ENCODE data around the gene MAP3K21.

The MAP3K21 gene

GRCh38 chr1:233389169-233389568, 61.6 kb downstream of the MAP3K21 start:
- no peak for DNase-seq (ENCODE audit: low read depth in 3 of 3)

DNA sequence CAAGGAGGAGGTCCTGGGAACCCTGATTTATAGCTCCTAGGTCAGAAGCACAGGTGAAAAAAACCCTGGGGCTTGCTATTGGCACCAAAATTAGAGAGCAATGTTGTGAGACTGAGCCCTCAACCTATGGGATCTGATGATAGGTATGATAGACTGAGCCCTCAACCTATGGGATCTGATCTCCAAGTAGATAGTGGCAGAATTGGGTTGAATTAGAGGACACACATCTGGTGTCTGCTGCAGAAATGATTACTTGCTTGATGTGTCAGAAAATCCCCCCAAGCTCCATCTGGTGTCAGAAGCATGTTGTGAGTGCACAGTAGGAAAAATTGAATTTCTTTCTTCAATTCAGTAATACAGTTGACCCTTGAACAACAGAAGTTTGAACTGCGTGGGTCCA, 62.4 kb downstream of the MAP3K21 start:
- no peak for DNase-seq (ENCODE audit: low read depth in 3 of 3)

- no peak for DNase-seq (ENCODE audit: low read depth in 3 of 3)
Observed at GRCh38 chr1:233390842-233391737, 63.6 kb downstream of the MAP3K21 start.

GRCh38 chr1:233393084-233393840, 65.7 kb downstream of the MAP3K21 start:
- no peak for DNase-seq (ENCODE audit: low read depth in 3 of 3)

DNA sequence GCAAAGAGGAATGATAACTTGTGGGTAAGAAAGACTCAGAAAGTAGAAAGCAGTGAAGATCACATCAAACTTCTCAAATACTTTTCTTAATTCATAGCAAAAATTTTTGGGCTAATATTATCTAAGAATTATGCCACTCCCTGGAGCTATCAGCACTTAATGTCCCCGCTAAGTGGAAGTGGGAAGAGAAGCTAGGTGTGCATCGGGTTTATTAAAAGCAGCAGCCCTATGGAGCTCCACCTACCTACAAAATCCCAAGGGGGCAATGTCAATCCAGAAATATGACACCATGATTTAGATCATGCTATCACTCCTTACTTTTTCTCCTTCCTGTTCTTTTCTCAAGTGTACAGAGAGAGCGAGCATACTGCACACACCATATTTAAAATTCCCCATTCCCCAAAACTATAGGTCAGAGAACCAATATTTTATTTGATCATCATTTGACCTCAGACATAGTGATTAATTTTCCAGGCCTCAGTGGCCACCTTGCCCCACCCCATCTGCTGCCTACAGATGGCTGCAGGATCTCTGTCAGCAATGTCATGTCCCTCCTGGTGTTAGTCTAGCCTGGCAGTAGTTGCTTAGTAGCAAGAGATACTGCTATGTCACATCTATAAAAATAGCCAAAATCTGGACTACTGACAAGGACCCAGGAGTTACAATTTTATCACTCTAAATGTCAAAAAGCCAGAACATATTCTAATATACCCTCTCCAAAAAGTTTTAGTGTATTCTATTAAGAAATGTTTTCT, 66.6 kb downstream of the MAP3K21 start:
- no peak for DNase-seq (ENCODE audit: low read depth in 3 of 3)

GRCh38 chr1:233394860-233395717, 67.6 kb downstream of the MAP3K21 start:
- peak in 2 of 3 experiments; percentile 5 to 16 for DNase-seq (ENCODE audit: low read depth in 3 of 3)

DNA sequence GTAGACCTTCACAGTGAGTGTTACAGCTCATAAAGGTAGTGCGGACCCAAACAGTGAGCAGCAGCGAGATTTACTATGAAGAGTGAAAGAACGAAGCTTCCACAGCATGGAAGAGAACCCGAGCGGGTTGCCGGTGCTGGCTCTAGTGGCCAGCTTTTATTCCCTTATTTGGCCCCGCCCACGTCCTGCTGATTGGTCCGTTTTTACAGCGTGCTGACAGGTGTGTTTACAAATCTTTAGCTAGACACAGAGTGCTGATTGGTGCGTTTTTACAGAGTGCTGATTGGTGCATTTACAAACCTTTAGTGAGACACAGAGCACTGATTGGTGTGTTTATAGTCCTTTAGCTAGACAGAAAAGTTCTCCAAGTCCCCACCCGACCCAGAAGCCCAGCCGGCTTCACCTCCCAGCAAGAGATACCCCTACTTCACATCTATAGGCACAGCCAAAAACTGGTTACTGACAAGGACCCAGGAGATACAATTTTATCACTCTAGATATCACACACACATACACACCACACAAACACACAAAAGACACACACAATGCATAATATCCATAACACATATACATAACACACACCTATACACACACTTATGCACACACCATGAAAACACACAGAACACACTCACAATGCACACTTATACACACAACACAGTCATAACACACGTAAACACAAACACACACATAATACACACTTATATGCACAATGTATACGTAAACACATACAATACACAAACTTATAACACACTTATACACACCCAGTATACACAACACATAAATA, 68.5 kb downstream of the MAP3K21 start:
- DNase-seq (ENCODE audit: low read depth in 3 of 3): no peak

GRCh38 chr1:233406339-233406960, 78.9 kb downstream of the MAP3K21 start:
- DNase-seq (ENCODE audit: low read depth in 3 of 3): no peak

DNA sequence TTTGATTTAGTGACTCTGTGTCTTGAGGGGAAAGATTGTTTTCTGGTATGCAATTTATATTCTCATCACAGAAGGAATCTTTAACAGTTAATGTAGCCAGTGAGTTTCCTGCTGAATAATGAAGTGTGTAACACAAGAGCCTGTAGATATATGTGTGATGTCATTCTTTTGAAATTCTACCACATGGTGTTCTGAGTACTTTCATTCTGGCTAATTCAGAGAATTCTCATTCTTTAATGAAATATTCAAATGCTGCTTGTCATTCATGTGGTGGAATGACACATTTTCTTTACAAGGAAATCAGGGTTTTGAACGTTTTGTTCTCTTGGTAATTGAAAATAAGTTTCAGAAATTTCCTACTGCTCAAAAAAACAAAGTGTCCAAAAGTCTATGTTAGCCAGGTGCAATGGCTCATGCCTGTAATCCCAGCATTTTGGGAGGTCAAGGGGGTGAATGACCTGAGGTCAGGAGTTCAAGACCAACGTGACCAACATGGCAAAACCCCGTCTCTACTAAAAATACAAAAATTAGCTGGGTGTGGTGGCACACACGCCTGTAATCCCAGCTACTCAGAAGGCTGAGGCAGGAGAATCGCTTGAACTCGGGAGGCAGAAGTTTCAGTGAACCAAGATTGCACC, 79.6 kb downstream of the MAP3K21 start:
- DNase-seq (ENCODE audit: low read depth in 3 of 3): no peak

- DNase-seq (ENCODE audit: low read depth in 3 of 3): no peak
Observed at GRCh38 chr1:233409540-233409939, 82.0 kb downstream of the MAP3K21 start.

GRCh38 chr1:233410906-233411305, 83.4 kb downstream of the MAP3K21 start:
- no peak for DNase-seq (ENCODE audit: low read depth in 3 of 3)

DNA sequence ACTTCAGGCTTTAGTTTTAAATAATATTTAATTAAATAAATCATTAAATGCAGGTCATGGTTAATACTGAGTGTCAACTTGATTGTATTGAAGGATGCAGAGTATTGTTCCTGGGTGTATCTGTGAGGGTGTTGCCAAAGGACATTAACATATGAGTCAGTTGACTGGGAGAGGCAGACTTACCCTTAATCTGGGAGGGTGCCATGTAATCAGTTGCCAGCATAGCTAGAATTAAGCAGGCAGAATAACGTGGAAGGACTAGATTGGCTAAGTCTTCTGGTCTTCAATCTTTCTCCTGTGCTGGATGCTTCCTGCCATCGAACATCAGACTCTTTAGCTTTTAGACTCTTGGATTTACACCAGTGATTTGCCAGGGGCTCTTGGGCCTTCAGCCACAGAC, 85.3 kb downstream of the MAP3K21 start:
- no peak for DNase-seq (ENCODE audit: low read depth in 3 of 3)

GRCh38 chr1:233421293-233421692, 93.8 kb downstream of the MAP3K21 start:
- DNase-seq (ENCODE audit: low read depth in 3 of 3): no peak

GRCh38 chr1:233424779-233425178, 97.3 kb downstream of the MAP3K21 start:
- no peak for DNase-seq (ENCODE audit: low read depth in 3 of 3)

GRCh38 chr1:233427907-233428306, 100.4 kb downstream of the MAP3K21 start:
- DNase-seq (ENCODE audit: low read depth in 3 of 3): no peak

DNA sequence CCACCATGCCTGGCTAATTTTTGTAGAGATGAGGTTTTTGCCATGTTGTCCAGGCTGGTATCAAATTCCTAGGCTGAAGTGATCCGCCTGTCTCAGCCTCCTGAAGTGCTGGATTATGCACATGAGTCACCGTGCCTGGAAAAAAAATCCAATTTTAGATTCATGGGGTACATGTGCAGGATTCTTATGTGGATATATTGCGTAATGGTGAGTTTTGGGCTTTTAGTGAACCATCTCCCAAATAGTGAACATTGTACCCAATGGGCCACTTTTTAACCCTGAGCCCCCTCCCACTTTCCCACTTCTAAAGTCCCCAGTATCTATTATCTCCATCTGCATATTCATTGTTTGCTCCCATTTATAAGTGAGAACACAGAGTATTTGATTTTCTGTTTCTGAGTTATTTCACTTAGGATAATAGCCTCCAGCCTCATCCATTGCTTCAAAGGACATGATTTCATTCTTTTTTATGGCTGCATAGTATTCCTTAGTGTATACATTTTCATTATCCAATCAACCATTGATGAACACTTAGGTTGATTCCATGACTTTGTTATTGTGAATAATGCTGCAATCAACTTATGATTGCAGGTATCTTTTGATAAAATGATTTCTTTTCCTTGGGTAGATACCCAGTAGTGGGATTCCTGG, 104.4 kb downstream of the MAP3K21 start:
- no peak for DNase-seq (ENCODE audit: low read depth in 3 of 3)

GRCh38 chr1:233432916-233433315, 105.4 kb downstream of the MAP3K21 start:
- no peak for DNase-seq (ENCODE audit: low read depth in 3 of 3)

- no peak for DNase-seq (ENCODE audit: low read depth in 3 of 3)
Observed at GRCh38 chr1:233433436-233434210, 106.1 kb downstream of the MAP3K21 start.
